ENCODE results near the gene SEMA4D. TPM values are rescaled to one million over a fixed set of nuclear protein-coding genes. Genes with fewer than 3 reads are reported as not detected.

The SEMA4D gene
- total RNA-seq, 3 donors from 2014 or later (not counting 1 experiment from before 2014, with no cell fraction given) = 354 to 448 (median 420) TPM

- H3K27ac ChIP-seq (ENCODE audit: low read length) = no peak overlapping the region
- no peak for DNase-seq
- H3K4me1 Mint-ChIP-seq = peaks cover 57 to 60% of the 10 kb centered on the region in 2 donors
- no peak for TF ChIP-seq CTCF (IDR thresholded peaks at IDR 0.05)
- H3K27me3 Mint-ChIP-seq (ENCODE audit: low read depth in 2 of 2) = no peaks in the 10 kb centered on the region
- H3K9me3 Mint-ChIP-seq = peaks cover 4 to 10% of the 10 kb centered on the region in 2 donors
- H3K36me3 ChIP-seq (ENCODE audit: control insufficient read depth, insufficient read depth, low read length) = no peaks in the 10 kb centered on the region
- H3K9me3 ChIP-seq (ENCODE audit: control insufficient read depth, insufficient read depth, low read length) = peaks cover 7% of the 10 kb centered on the region
- H3K27me3 ChIP-seq (ENCODE audit: control insufficient read depth, insufficient read depth, low read length) = no peaks in the 10 kb centered on the region
- peak overlapping the region; percentile 47 to 57 for H3K27ac Mint-ChIP-seq
- no peak overlapping the region for H3K4me3 ChIP-seq (ENCODE audit: low read length)
- intact Hi-C loops (cut with micrococcal nuclease) = no loop called here
- no peak overlapping the region for H3K4me3 Mint-ChIP-seq
- 68% methylated on average over 3 of the region's 3 CpGs for WGBS (ENCODE audit: insufficient coverage)
- peaks cover 10% of the 10 kb centered on the region for H3K36me3 Mint-ChIP-seq
- H3K4me1 ChIP-seq (ENCODE audit: control insufficient read depth, insufficient read depth, low read length) = peaks cover 44% of the 10 kb centered on the region
- ATAC-seq = no peak
Measured at GRCh38 chr9:89541798-89542197, 43.9 kb upstream of the SEMA4D start.

- Histone ChIP-seq H3K27me3 (ENCODE audit: control insufficient read depth, insufficient read depth, low read length) (no peaks in the 10 kb centered on the region), H3K9me3 (ENCODE audit: control insufficient read depth, insufficient read depth, low read length) (no peaks in the 10 kb centered on the region), H3K27ac (ENCODE audit: low read length) (peak overlapping the region; percentile 82), H3K4me1 (ENCODE audit: control insufficient read depth, insufficient read depth, low read length) (peaks cover 66% of the 10 kb centered on the region), H3K4me3 (ENCODE audit: low read length) (no peak overlapping the region), H3K36me3 (ENCODE audit: control insufficient read depth, insufficient read depth, low read length) (no peaks in the 10 kb centered on the region)
- Mint-ChIP-seq H3K4me1 (peaks cover 78 to 80% of the 10 kb centered on the region in 2 donors), H3K27ac (peak overlapping the region; percentile 85 to 98), H3K27me3 (ENCODE audit: low read depth in 2 of 2) (no peaks in the 10 kb centered on the region), H3K36me3 (no peaks in the 10 kb centered on the region), H3K9me3 (no peaks in the 10 kb centered on the region), H3K4me3 (no peak overlapping the region)
- DNase-seq = no peak
- WGBS (ENCODE audit: insufficient coverage) = 81% methylated on average over 7 of the region's 8 CpGs
- ATAC-seq = no peak
- intact Hi-C loops (cut with micrococcal nuclease) = loop anchor here (5.0 kb wide), 1 partner anchor 92 kb away; no protein-coding TSS in a partner anchor
- no peak for TF ChIP-seq CTCF (IDR thresholded peaks at IDR 0.05)
Measured at GRCh38 chr9:89539374-89539773, 41.5 kb upstream of the SEMA4D start.

GRCh38 chr9:89538871-89539270, 41.0 kb upstream of the SEMA4D start:
- Histone ChIP-seq H3K4me1 (ENCODE audit: control insufficient read depth, insufficient read depth, low read length) (peaks cover 70% of the 10 kb centered on the region), H3K27me3 (ENCODE audit: control insufficient read depth, insufficient read depth, low read length) (no peaks in the 10 kb centered on the region), H3K27ac (ENCODE audit: low read length) (peak overlapping the region; percentile 82), H3K9me3 (ENCODE audit: control insufficient read depth, insufficient read depth, low read length) (no peaks in the 10 kb centered on the region), H3K36me3 (ENCODE audit: control insufficient read depth, insufficient read depth, low read length) (no peaks in the 10 kb centered on the region), H3K4me3 (ENCODE audit: low read length) (no peak overlapping the region)
- peak in 1 of 2 donors; percentile 44 for DNase-seq
- TF ChIP-seq CTCF (IDR thresholded peaks at IDR 0.05) = no peak
- no peak for ATAC-seq
- intact Hi-C loops (cut with micrococcal nuclease) = loop anchor here (5.0 kb wide), 1 partner anchor 92 kb away; no protein-coding TSS in a partner anchor
- 77% methylated on average over 9 of the region's 9 CpGs for WGBS (ENCODE audit: insufficient coverage)
- Mint-ChIP-seq H3K9me3 (no peaks in the 10 kb centered on the region), H3K27me3 (ENCODE audit: low read depth in 2 of 2) (no peaks in the 10 kb centered on the region), H3K4me1 (peaks cover 82 to 85% of the 10 kb centered on the region in 2 donors), H3K4me3 (peak overlapping the region; percentile 59), H3K27ac (peak overlapping the region; percentile 85 to 98), H3K36me3 (no peaks in the 10 kb centered on the region)

GRCh38 chr9:89537166-89537565, 39.3 kb upstream of the SEMA4D start:
- Mint-ChIP-seq H3K27ac (peak overlapping the region; percentile 85 to 98), H3K36me3 (no peaks in the 10 kb centered on the region), H3K4me3 (peak overlapping the region; percentile 74), H3K27me3 (ENCODE audit: low read depth in 2 of 2) (no peaks in the 10 kb centered on the region), H3K9me3 (no peaks in the 10 kb centered on the region), H3K4me1 (peaks cover 92 to 94% of the 10 kb centered on the region in 2 donors)
- Histone ChIP-seq H3K4me3 (ENCODE audit: low read length) (no peak overlapping the region), H3K9me3 (ENCODE audit: control insufficient read depth, insufficient read depth, low read length) (no peaks in the 10 kb centered on the region), H3K4me1 (ENCODE audit: control insufficient read depth, insufficient read depth, low read length) (peaks cover 88% of the 10 kb centered on the region), H3K27me3 (ENCODE audit: control insufficient read depth, insufficient read depth, low read length) (no peaks in the 10 kb centered on the region), H3K27ac (ENCODE audit: low read length) (peak overlapping the region; percentile 82), H3K36me3 (ENCODE audit: control insufficient read depth, insufficient read depth, low read length) (no peaks in the 10 kb centered on the region)
- TF ChIP-seq CTCF (IDR thresholded peaks at IDR 0.05) = no peak
- 87% methylated on average over 4 of the region's 4 CpGs for WGBS (ENCODE audit: insufficient coverage)
- ATAC-seq = no peak
- DNase-seq = no peak
- intact Hi-C loops (cut with micrococcal nuclease) = loop anchor here (2.0 to 5.0 kb wide), 2 partner anchors 90 to 218 kb away; partner anchors contain the start of gene SECISBP2
